GM12878 (cell line): Measurements from ENCODE around the gene PSMF1.

Experiments used
- CTCF ChIP-seq, 3 experiments: IDR thresholded peaks in 2 of 3; conservative IDR thresholded peaks in 1 of 3; 2 replicates each; pipeline ENCODE4 v1.5.1; 2011; ENCODE audit warnings: low read depth in 3 of 3, low read length in 3 of 3, mild to moderate bottlenecking in 3 of 3, control low read depth in 2 of 3, moderate library complexity in 2 of 3, inconsistent platforms in 1 of 3, mixed read lengths in 1 of 3; ENCODE audit not compliant: control insufficient read depth in 2 of 3, insufficient read depth in 1 of 3; ENCODE audit errors: extremely low read depth in 1 of 3
- E2F4 ChIP-seq: IDR thresholded peaks from 2 replicates; pipeline ENCODE4 v1.6.1; 2012; ENCODE audit warnings: low read depth, low read length, improper control_type of control experiment
- EP300 ChIP-seq, 2 experiments: fragments of 150-350 bp in 1 of 2; IDR thresholded peaks; 2 replicates each; pipeline ENCODE4 v1.6.1; 2011 to 2012; ENCODE audit warnings: low read depth in 2 of 2, low read length in 2 of 2, borderline replicate concordance in 1 of 2, improper control_type of control experiment in 1 of 2, inconsistent platforms in 1 of 2; ENCODE audit not compliant: control insufficient read depth in 1 of 2
- EZH2 ChIP-seq: IDR thresholded peaks from 2 replicates; pipeline ENCODE4 v1.6.1; 2012; ENCODE audit warnings: low read depth, mild to moderate bottlenecking, control low read depth, inconsistent platforms, low read length, borderline replicate concordance; ENCODE audit not compliant: control insufficient read depth
- GABPA ChIP-seq: IDR thresholded peaks from 2 replicates; pipeline ENCODE4 v1.6.1; 2014; ENCODE audit warnings: antibody characterized with exemption, low read depth, mild to moderate bottlenecking, inconsistent platforms
- KAT2A ChIP-seq: conservative IDR thresholded peaks from 2 replicates; pipeline ENCODE4 v1.6.1; 2011; ENCODE audit warnings: low read depth, low read length; ENCODE audit not compliant: control insufficient read depth
- RBBP5 ChIP-seq: fragments of 200-600 bp; sonication (generic); conservative IDR thresholded peaks from 2 replicates; pipeline ENCODE4 v1.6.1; 2016
- REST ChIP-seq: IDR thresholded peaks from 2 replicates; pipeline ENCODE4 v1.6.1; 2012; ENCODE audit warnings: mild to moderate bottlenecking, low read depth, low read length
- SMARCA5 ChIP-seq: fragments of 450-650 bp; IDR thresholded peaks from 2 replicates; pipeline ENCODE4 v1.6.1; 2017; ENCODE audit warnings: mild to moderate bottlenecking

- no peak for TF ChIP-seq EZH2
- no peak for TF ChIP-seq EP300 (IDR thresholded peaks at IDR 0.05; ENCODE audit: borderline replicate concordance in 1 of 2, control insufficient read depth in 1 of 2, low read depth in 2 of 2, low read length in 2 of 2)
- no peak for TF ChIP-seq SMARCA5
- no peak for TF ChIP-seq RBBP5
- TF ChIP-seq CTCF (IDR thresholded peaks at IDR 0.05 in 2 of 3, conservative IDR thresholded peaks at IDR 0.05 in 1 of 3; ENCODE audit: control insufficient read depth in 2 of 3, extremely low read depth in 1 of 3, insufficient read depth in 1 of 3, low read depth in 3 of 3, low read length in 3 of 3): no peak
- no peak for TF ChIP-seq REST
- no peak for TF ChIP-seq E2F4
- no peak for TF ChIP-seq KAT2A
- TF ChIP-seq GABPA: no peak
These were observed 89.0 kb downstream of the PSMF1 start for GRCh38 chr20:1207293-1207878.
